Effector memory CD4-positive, alpha-beta T cell (primary cell): ENCODE results near the gene ELP5.

ENCODE experiments used
- DNase-seq, 3 donors: peaks; one replicate each; pipeline ENCODE4 v3.0.0-alpha.2; 2020
- H3K27ac ChIP-seq: 2 replicates; pipeline ENCODE4 v1.7.0; 2013; ENCODE audit warnings: mild to moderate bottlenecking, low read length, moderate library complexity; ENCODE audit not compliant: insufficient read depth, poor library complexity, severe bottlenecking
- H3K27me3 ChIP-seq: replicated peaks from 2 replicates; pipeline ENCODE4 v1.7.0; 2013; ENCODE audit warnings: mild to moderate bottlenecking, low read length; ENCODE audit not compliant: insufficient read depth, control insufficient read depth, poor library complexity, severe bottlenecking
- H3K36me3 ChIP-seq: 2 replicates; pipeline ENCODE4 v1.7.0; 2013; ENCODE audit warnings: mild to moderate bottlenecking, low read length, moderate library complexity; ENCODE audit not compliant: control insufficient read depth, insufficient read depth
- H3K4me1 ChIP-seq: 2 replicates; pipeline ENCODE4 v1.7.0; 2013; ENCODE audit warnings: low read length, mild to moderate bottlenecking; ENCODE audit not compliant: control insufficient read depth, insufficient read depth, poor library complexity, severe bottlenecking
- H3K4me3 ChIP-seq: 2 replicates; pipeline ENCODE4 v1.7.0; 2013; ENCODE audit warnings: low read length, low read depth, mild to moderate bottlenecking; ENCODE audit not compliant: insufficient read depth, poor library complexity, severe bottlenecking
- H3K9me3 ChIP-seq: 2 replicates; pipeline ENCODE4 v1.7.0; 2013; ENCODE audit warnings: mild to moderate bottlenecking, low read length, moderate library complexity; ENCODE audit not compliant: control insufficient read depth

Gene ELP5

GRCh38 chr17:7262935-7263800 is 11.2 kb downstream of the ELP5 start:
- H3K9me3 ChIP-seq, result no peaks in the 10 kb centered on the region
- peak overlapping the region; percentile 62 for H3K4me3 ChIP-seq
- no peaks in the 10 kb centered on the region for H3K27me3 ChIP-seq
- DNase-seq, result no peak
- H3K36me3 ChIP-seq, result peaks cover 9% of the 10 kb centered on the region
- H3K27ac ChIP-seq, result no peak overlapping the region
- H3K4me1 ChIP-seq, result peaks cover 30% of the 10 kb centered on the region

- Histone ChIP-seq H3K27me3 (no peaks in the 10 kb centered on the region), H3K27ac (no peak overlapping the region), H3K4me1 (peaks cover 30% of the 10 kb centered on the region), H3K36me3 (peaks cover 5% of the 10 kb centered on the region), H3K9me3 (no peaks in the 10 kb centered on the region), H3K4me3 (no peak overlapping the region)
- DNase-seq, result no peak
Measured at GRCh38 chr17:7263801-7264078, 11.7 kb downstream of the ELP5 start.

GRCh38 chr17:7266784-7267183 is 14.8 kb downstream of the ELP5 start:
- Histone ChIP-seq H3K27me3 (no peaks in the 10 kb centered on the region), H3K9me3 (no peaks in the 10 kb centered on the region), H3K4me1 (peaks cover 19% of the 10 kb centered on the region), H3K27ac (no peak overlapping the region), H3K4me3 (no peak overlapping the region), H3K36me3 (no peaks in the 10 kb centered on the region)
- DNase-seq, result no peak

- Histone ChIP-seq H3K36me3 (no peaks in the 10 kb centered on the region), H3K4me1 (peaks cover 22% of the 10 kb centered on the region), H3K27me3 (peaks cover 12% of the 10 kb centered on the region), H3K4me3 (no peak overlapping the region), H3K9me3 (no peaks in the 10 kb centered on the region), H3K27ac (no peak overlapping the region)
- DNase-seq, result no peak
Measured at GRCh38 chr17:7279448-7279847, 27.4 kb downstream of the ELP5 start.

- no peaks in the 10 kb centered on the region for H3K9me3 ChIP-seq
- peaks cover 12% of the 10 kb centered on the region for H3K27me3 ChIP-seq
- DNase-seq, result peak; percentile 66 to 76 (median 73)
- no peaks in the 10 kb centered on the region for H3K36me3 ChIP-seq
- peaks cover 22% of the 10 kb centered on the region for H3K4me1 ChIP-seq
- H3K4me3 ChIP-seq, result peak overlapping the region; percentile 53
- peak overlapping the region; percentile 24 for H3K27ac ChIP-seq
Measured at GRCh38 chr17:7280519-7281073, 28.6 kb downstream of the ELP5 start.

- Histone ChIP-seq H3K27ac (peak within 1 kb of the TSS; percentile 24), H3K36me3 (no peaks in the 10 kb centered on the region), H3K4me3 (peak within 1 kb of the TSS; percentile 53), H3K9me3 (no peaks in the 10 kb centered on the region), H3K4me1 (peaks cover 22% of the 10 kb centered on the region), H3K27me3 (peaks cover 12% of the 10 kb centered on the region)
- peak; percentile 64 to 76 (median 73) for DNase-seq
Measured at GRCh38 chr17:7281074-7281952, 29.3 kb downstream of the ELP5 start, which contains the start of gene SLC2A4. Gene SLC2A4, plus strand, starts transcription at chr17:7281718. Its CDS starts 217 bp downstream, at chr17:7281935.

GRCh38 chr17:7281953-7282751 is 30.1 kb downstream of the ELP5 start:
- Histone ChIP-seq H3K36me3 (no peaks in the 10 kb centered on the region), H3K4me3 (peak overlapping the region; percentile 53), H3K9me3 (no peaks in the 10 kb centered on the region), H3K4me1 (peaks cover 22% of the 10 kb centered on the region), H3K27ac (no peak overlapping the region), H3K27me3 (peaks cover 12% of the 10 kb centered on the region)
- DNase-seq, result no peak

GRCh38 chr17:7282752-7283321 is 30.8 kb downstream of the ELP5 start:
- peaks cover 22% of the 10 kb centered on the region for H3K4me1 ChIP-seq
- no peak for DNase-seq
- H3K9me3 ChIP-seq, result no peaks in the 10 kb centered on the region
- H3K27me3 ChIP-seq, result peaks cover 12% of the 10 kb centered on the region
- H3K4me3 ChIP-seq, result no peak overlapping the region
- H3K36me3 ChIP-seq, result no peaks in the 10 kb centered on the region
- H3K27ac ChIP-seq, result no peak overlapping the region

GRCh38 chr17:7283471-7284216 is 31.6 kb downstream of the ELP5 start:
- no peak for DNase-seq
- Histone ChIP-seq H3K27me3 (peaks cover 12% of the 10 kb centered on the region), H3K4me3 (no peak overlapping the region), H3K36me3 (no peaks in the 10 kb centered on the region), H3K27ac (no peak overlapping the region), H3K9me3 (no peaks in the 10 kb centered on the region), H3K4me1 (peaks cover 22% of the 10 kb centered on the region)
